Smooth muscle cell (in vitro differentiated cells): ENCODE data around the gene EXOC6B. TPM values are rescaled to one million over a fixed set of nuclear protein-coding genes. Genes with fewer than 3 reads are reported as not detected.

Source experiments
- DNase-seq: peaks from one replicate; lab custom pipeline; 2025; ENCODE audit not compliant: unreplicated experiment; lab: John Stamatoyannopoulos, UW
- H2AFZ ChIP-seq: fragments of 200-600 bp; sonication (generic); 2 replicates; pipeline ENCODE4 v1.6.0; 2016; ENCODE audit warnings: antibody characterized with exemption, low read depth, mild to moderate bottlenecking
- H3F3A ChIP-seq: fragments of 200-600 bp; sonication (generic); 2 replicates; pipeline ENCODE4 v1.6.0; 2017; ENCODE audit warnings: antibody characterized with exemption, low read depth
- H3K27ac ChIP-seq: fragments of 200-600 bp; sonication (generic); 2 replicates; pipeline ENCODE4 v1.5.1; 2016; ENCODE audit warnings: low read depth, mild to moderate bottlenecking
- H3K27me3 ChIP-seq: fragments of 200-600 bp; sonication (generic); 2 replicates; pipeline ENCODE4 v1.6.1; 2016; ENCODE audit warnings: low read depth, mild to moderate bottlenecking
- H3K36me3 ChIP-seq: fragments of 200-600 bp; sonication (generic); 2 replicates; pipeline ENCODE4 v1.5.1; 2016; ENCODE audit warnings: low read depth
- H3K4me1 ChIP-seq: fragments of 200-600 bp; sonication (generic); 2 replicates; pipeline ENCODE4 v1.5.1; 2016; ENCODE audit warnings: low read depth
- H3K4me2 ChIP-seq: fragments of 200-600 bp; sonication (generic); 2 replicates; pipeline ENCODE4 v1.6.0; 2016; ENCODE audit warnings: mild to moderate bottlenecking
- H3K4me3 ChIP-seq: fragments of 200-600 bp; sonication (generic); 2 replicates; pipeline ENCODE4 v1.5.1; 2016; ENCODE audit warnings: mild to moderate bottlenecking
- H3K79me2 ChIP-seq: fragments of 200-600 bp; sonication (generic); 2 replicates; pipeline ENCODE4 v1.6.0; 2016; ENCODE audit warnings: low read depth, mild to moderate bottlenecking
- H3K9ac ChIP-seq: fragments of 200-600 bp; sonication (generic); 2 replicates; pipeline ENCODE4 v1.6.0; 2016; ENCODE audit warnings: low read depth
- H3K9me3 ChIP-seq: fragments of 200-600 bp; sonication (generic); replicated peaks from 2 replicates; pipeline ENCODE4 v1.5.1; 2016; ENCODE audit warnings: low read depth
- H4K20me1 ChIP-seq: fragments of 200-600 bp; sonication (generic); 2 replicates; pipeline ENCODE4 v1.6.0; 2016; ENCODE audit warnings: low read depth
- CTCF ChIP-seq: fragments of 200-600 bp; sonication (generic); IDR thresholded peaks from 2 replicates; pipeline ENCODE4 v1.5.1; 2017; ENCODE audit warnings: borderline replicate concordance, mild to moderate bottlenecking, antibody characterized with exemption; ENCODE audit not compliant: insufficient read depth, poor library complexity, severe bottlenecking
- WGBS: methylation state at CpG from one replicate; pipeline ENCODE4 v1.1.7; 2016; ENCODE audit warnings: low lambda C conversion rate; 5-methylcytosine and 5-hydroxymethylcytosine counted together
- polyA plus RNA-seq: library from polyadenylated mRNA; unstranded; fragments of >200 nt; fragmentation: Nextera tagmentation; extraction: Ambion mirVana; gene quantifications from 2 replicates; pipeline ENCODE4 v1.2.1, GENCODE V29; 2016
- total RNA-seq: library from RNA; depleted of rRNA; stranded (reverse); fragments of >200 nt; gene quantifications from 2 replicates; pipeline ENCODE4 v1.2.3, GENCODE V29; 2014

Gene EXOC6B
- total and polyA plus RNA-seq, 2 experiments from 2014 or later, result 6.9 to 19.7 TPM

DNA sequence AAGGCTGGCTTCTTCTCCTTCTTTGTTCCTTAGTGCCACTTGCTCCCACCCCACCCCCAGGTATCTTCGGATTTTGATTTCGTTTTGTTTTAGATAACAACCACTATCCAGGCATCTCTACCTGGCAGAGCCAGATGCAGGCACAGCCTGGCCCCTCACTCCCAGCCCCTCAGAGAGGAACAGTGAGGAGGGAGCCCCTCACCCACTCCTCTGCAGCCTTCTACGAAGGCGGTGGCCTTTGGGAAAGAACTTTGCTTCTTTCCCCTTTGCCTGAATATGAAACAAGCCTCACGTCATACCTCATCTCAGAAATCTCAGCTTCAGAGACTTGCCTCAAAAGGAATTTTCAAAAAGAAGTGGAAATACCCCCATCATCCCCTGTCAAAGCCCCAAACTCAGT lies 671.9 kb downstream of the EXOC6B start:
- H3K27me3 ChIP-seq, result peaks cover 61% of the 10 kb centered on the region
- H3K9ac ChIP-seq, result no peak overlapping the region
- no peak overlapping the region for H3K4me2 ChIP-seq
- no peaks in the 10 kb centered on the region for H3K9me3 ChIP-seq
- no peaks in the 10 kb centered on the region for H3F3A ChIP-seq
- no peak for TF ChIP-seq CTCF
- H3K79me2 ChIP-seq, result no peaks in the 10 kb centered on the region
- peaks cover 13% of the 10 kb centered on the region for H3K4me1 ChIP-seq
- H4K20me1 ChIP-seq, result no peaks in the 10 kb centered on the region
- H3K27ac ChIP-seq, result no peak overlapping the region
- 93% methylated on average over 5 of the region's 5 CpGs for whole genome bisulfite sequencing
- no peaks in the 10 kb centered on the region for H3K36me3 ChIP-seq
- H3K4me3 ChIP-seq, result no peak overlapping the region
- DNase-seq, result no peak
- H2AFZ ChIP-seq, result no peak overlapping the region

- Histone ChIP-seq H3K36me3 (no peaks in the 10 kb centered on the region), H3K27me3 (peaks cover 66% of the 10 kb centered on the region), H2AFZ (no peak overlapping the region), H3K79me2 (no peaks in the 10 kb centered on the region), H3K27ac (no peak overlapping the region), H3K4me3 (no peak overlapping the region), H3F3A (no peaks in the 10 kb centered on the region), H4K20me1 (no peaks in the 10 kb centered on the region), H3K4me2 (no peak overlapping the region), H3K4me1 (peaks cover 13% of the 10 kb centered on the region), H3K9me3 (no peaks in the 10 kb centered on the region), H3K9ac (no peak overlapping the region)
- TF ChIP-seq CTCF, result no peak
- no peak for DNase-seq
- 89% methylated on average over 18 of the region's 18 CpGs for WGBS
Observed at GRCh38 chr2:72153026-72153791, 672.6 kb downstream of the EXOC6B start.

DNA sequence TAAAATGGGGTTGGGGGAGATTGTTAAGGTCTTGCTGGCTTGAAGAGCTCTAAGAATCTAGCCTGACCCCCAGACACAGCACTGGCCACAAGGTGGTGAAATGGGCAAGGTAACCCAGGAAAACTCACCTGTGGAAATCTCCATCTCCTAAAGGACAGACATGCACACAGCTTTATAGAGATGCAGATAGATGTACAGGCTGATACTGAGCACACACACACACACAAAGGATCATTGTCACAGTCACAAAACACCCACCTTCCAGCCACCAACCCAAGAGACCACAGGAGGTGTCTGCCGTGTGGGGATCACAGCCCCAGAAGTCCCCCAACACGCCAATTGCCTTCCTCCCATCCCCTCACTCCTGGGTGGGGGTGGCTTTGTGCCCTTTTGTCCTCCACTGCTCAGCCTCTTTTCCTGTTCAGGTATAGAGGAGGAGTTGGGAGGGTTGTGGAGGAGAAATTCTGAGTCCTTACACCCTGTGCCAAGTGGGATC lies 674.9 kb downstream of the EXOC6B start:
- H2AFZ ChIP-seq, result no peak overlapping the region
- no peaks in the 10 kb centered on the region for H3F3A ChIP-seq
- no peak overlapping the region for H3K4me3 ChIP-seq
- DNase-seq, result no peak
- H3K4me2 ChIP-seq, result no peak overlapping the region
- no peak overlapping the region for H3K27ac ChIP-seq
- H3K79me2 ChIP-seq, result no peaks in the 10 kb centered on the region
- H3K36me3 ChIP-seq, result no peaks in the 10 kb centered on the region
- no peak overlapping the region for H3K9ac ChIP-seq
- no peaks in the 10 kb centered on the region for H4K20me1 ChIP-seq
- H3K27me3 ChIP-seq, result peaks cover 70% of the 10 kb centered on the region
- TF ChIP-seq CTCF, result no peak
- H3K9me3 ChIP-seq, result no peaks in the 10 kb centered on the region
- H3K4me1 ChIP-seq, result peaks cover 29% of the 10 kb centered on the region
- 73% methylated on average over 2 of the region's 2 CpGs for WGBS
